ENCODE data around the gene CELA2B.

- TF ChIP-seq CTCF (IDR thresholded peaks at IDR 0.05) (no peak), POLR2A (IDR thresholded peaks at IDR 0.05) (no peak)
These were observed 10.2 kb upstream of the CELA2B start for GRCh38 chr1:15465674-15466073.
